GM23338 (cell line): ENCODE measurements around the gene FOXP2. TPM values are rescaled to one million over a fixed set of nuclear protein-coding genes. Genes with fewer than 3 reads are reported as not detected.

Experiments used
- ATAC-seq: fragments of 200-7000 bp; cut with Tn5 transposase; 3 replicates; pipeline ENCODE4 v1.9.1; 2020
- DNase-seq: peaks from one replicate; pipeline ENCODE4 v3.0.0-alpha.2; 2015; ENCODE audit warnings: low spot score
- H2AFZ ChIP-seq: fragments of 200-600 bp; sonication (generic); 2 replicates; pipeline ENCODE4 v1.8.0; 2016; ENCODE audit warnings: antibody characterized with exemption, mild to moderate bottlenecking, moderate library complexity
- H3F3A ChIP-seq: fragments of 200-600 bp; sonication (generic); replicated peaks from 2 replicates; pipeline ENCODE4 v1.8.0; 2017; ENCODE audit warnings: antibody characterized with exemption, mixed run types, low read depth
- H3K27ac ChIP-seq: fragments of 200-600 bp; sonication (generic); 2 replicates; pipeline ENCODE4 v1.6.1; 2016; ENCODE audit warnings: low read depth
- H3K27me3 ChIP-seq: fragments of 200-600 bp; sonication (generic); 2 replicates; pipeline ENCODE4 v1.8.0; 2016; ENCODE audit warnings: mild to moderate bottlenecking, mixed run types, moderate library complexity; ENCODE audit not compliant: insufficient read depth
- H3K36me3 ChIP-seq: fragments of 200-600 bp; sonication (generic); 2 replicates; pipeline ENCODE4 v1.8.0; 2016; ENCODE audit warnings: mild to moderate bottlenecking; ENCODE audit not compliant: insufficient read depth
- H3K4me1 ChIP-seq: fragments of 200-600 bp; sonication (generic); 2 replicates; pipeline ENCODE4 v1.8.0; 2016; ENCODE audit warnings: mild to moderate bottlenecking, moderate library complexity; ENCODE audit not compliant: insufficient read depth
- H3K4me2 ChIP-seq: fragments of 200-600 bp; sonication (generic); 2 replicates; pipeline ENCODE4 v1.7.1; 2017; ENCODE audit warnings: mixed run types
- H3K4me3 ChIP-seq: fragments of 200-600 bp; sonication (generic); 2 replicates; pipeline ENCODE4 v1.6.1; 2016; ENCODE audit warnings: mixed run types
- H3K79me2 ChIP-seq: fragments of 200-600 bp; sonication (generic); replicated peaks from 2 replicates; pipeline ENCODE4 v1.8.0; 2017; ENCODE audit warnings: mild to moderate bottlenecking; ENCODE audit not compliant: insufficient read depth
- H3K9me2 ChIP-seq: fragments of 200-600 bp; sonication (generic); 2 replicates; pipeline ENCODE4 v1.8.0; 2017; ENCODE audit not compliant: insufficient read depth
- H4K20me1 ChIP-seq: fragments of 200-600 bp; sonication (generic); replicated peaks from 2 replicates; pipeline ENCODE4 v1.8.0; 2017; ENCODE audit warnings: mild to moderate bottlenecking; ENCODE audit not compliant: insufficient read depth
- H3K27ac Mint-ChIP-seq: 2 replicates; pipeline ENCODE4 v1.8.0; 2020; ENCODE audit warnings: inconsistent platforms, mild to moderate bottlenecking, moderate library complexity, mixed read lengths
- H3K27me3 Mint-ChIP-seq: 3 replicates; pipeline ENCODE4 v1.8.0; 2022; ENCODE audit warnings: low read depth, mild to moderate bottlenecking, moderate library complexity, mixed read lengths, inconsistent platforms; ENCODE audit not compliant: insufficient read depth, poor library complexity
- H3K36me3 Mint-ChIP-seq: 3 replicates; pipeline ENCODE4 v1.8.0; 2021; ENCODE audit warnings: low read depth, mild to moderate bottlenecking, inconsistent platforms, moderate library complexity, mixed read lengths
- H3K4me1 Mint-ChIP-seq: 3 replicates; pipeline ENCODE4 v1.8.0; 2020; ENCODE audit warnings: mild to moderate bottlenecking, inconsistent platforms, mixed read lengths
- H3K4me3 Mint-ChIP-seq: 3 replicates; pipeline ENCODE4 v1.8.0; 2021; ENCODE audit warnings: moderate library complexity, mild to moderate bottlenecking, inconsistent platforms, mixed read lengths
- H3K9me3 Mint-ChIP-seq: 3 replicates; pipeline ENCODE4 v1.8.0; 2020; ENCODE audit warnings: moderate library complexity, mild to moderate bottlenecking, inconsistent platforms, mixed read lengths
- NANOG ChIP-seq: IDR thresholded peaks from 2 replicates; pipeline ENCODE4 v1.6.1; 2016; ENCODE audit warnings: antibody characterized with exemption, borderline replicate concordance
- REST ChIP-seq: IDR thresholded peaks from one replicate; pipeline ENCODE4 v1.6.1; 2018; ENCODE audit warnings: antibody characterized with exemption; ENCODE audit not compliant: unreplicated experiment
- polyA plus RNA-seq: library from polyadenylated mRNA; unstranded; fragments of >200 nt; fragmentation: Nextera tagmentation; extraction: Ambion mirVana; gene quantifications from 2 replicates; pipeline ENCODE4 v1.2.1, GENCODE V29; 2016
- total RNA-seq: library from RNA; depleted of rRNA; stranded (reverse); fragments of >200 nt; shearing (Covaris generic); gene quantifications from 2 replicates; pipeline ENCODE4 v1.2.3, GENCODE V29; 2014
- TF ChIP-seq, protein P1 (sequence below), 2 experiments: fragments of 200-600 bp in 1 of 2; sonication (generic) in 1 of 2; conservative IDR thresholded peaks; 2 replicates each; pipeline versions ENCODE4 v1.5.1 to v1.6.1; 2016 to 2017; ENCODE audit warnings: antibody characterized with exemption in 2 of 2, low read depth in 2 of 2, mild to moderate bottlenecking in 2 of 2, moderate library complexity in 1 of 2

Gene FOXP2
- total and polyA plus RNA-seq, 2 experiments from 2014 or later = 0.03 to 0.24 TPM

GRCh38 chr7:114589436-114589835 is 174.8 kb downstream of the FOXP2 start (continued):
- no peak for TF ChIP-seq REST

GRCh38 chr7:114590298-114590697 is 175.7 kb downstream of the FOXP2 start:
- peak; percentile 91 for ATAC-seq
- no peaks in the 10 kb centered on the region for H3K9me3 Mint-ChIP-seq
- no peak for TF ChIP-seq REST
- TF ChIP-seq, protein P1, sequence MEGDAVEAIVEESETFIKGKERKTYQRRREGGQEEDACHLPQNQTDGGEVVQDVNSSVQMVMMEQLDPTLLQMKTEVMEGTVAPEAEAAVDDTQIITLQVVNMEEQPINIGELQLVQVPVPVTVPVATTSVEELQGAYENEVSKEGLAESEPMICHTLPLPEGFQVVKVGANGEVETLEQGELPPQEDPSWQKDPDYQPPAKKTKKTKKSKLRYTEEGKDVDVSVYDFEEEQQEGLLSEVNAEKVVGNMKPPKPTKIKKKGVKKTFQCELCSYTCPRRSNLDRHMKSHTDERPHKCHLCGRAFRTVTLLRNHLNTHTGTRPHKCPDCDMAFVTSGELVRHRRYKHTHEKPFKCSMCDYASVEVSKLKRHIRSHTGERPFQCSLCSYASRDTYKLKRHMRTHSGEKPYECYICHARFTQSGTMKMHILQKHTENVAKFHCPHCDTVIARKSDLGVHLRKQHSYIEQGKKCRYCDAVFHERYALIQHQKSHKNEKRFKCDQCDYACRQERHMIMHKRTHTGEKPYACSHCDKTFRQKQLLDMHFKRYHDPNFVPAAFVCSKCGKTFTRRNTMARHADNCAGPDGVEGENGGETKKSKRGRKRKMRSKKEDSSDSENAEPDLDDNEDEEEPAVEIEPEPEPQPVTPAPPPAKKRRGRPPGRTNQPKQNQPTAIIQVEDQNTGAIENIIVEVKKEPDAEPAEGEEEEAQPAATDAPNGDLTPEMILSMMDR (conservative IDR thresholded peaks at IDR 0.05; ENCODE audit: low read depth in 2 of 2) = no peak

GRCh38 chr7:114598946-114599345 is 184.3 kb downstream of the FOXP2 start:
- Histone ChIP-seq H3K4me3 (no peak overlapping the region), H3K9me2 (no peaks in the 10 kb centered on the region), H3K4me2 (no peak overlapping the region), H3K27ac (no peak overlapping the region), H3F3A (no peaks in the 10 kb centered on the region), H3K36me3 (no peaks in the 10 kb centered on the region), H3K27me3 (no peaks in the 10 kb centered on the region), H2AFZ (no peak overlapping the region), H4K20me1 (no peaks in the 10 kb centered on the region), H3K4me1 (no peaks in the 10 kb centered on the region), H3K79me2 (no peaks in the 10 kb centered on the region)
- no peak for DNase-seq
- Mint-ChIP-seq H3K4me3 (no peak overlapping the region), H3K4me1 (no peaks in the 10 kb centered on the region), H3K9me3 (no peaks in the 10 kb centered on the region), H3K36me3 (no peaks in the 10 kb centered on the region), H3K27me3 (no peaks in the 10 kb centered on the region), H3K27ac (no peak overlapping the region)
- no peak for TF ChIP-seq NANOG
- TF ChIP-seq, protein P1 (conservative IDR thresholded peaks at IDR 0.05; ENCODE audit: low read depth in 2 of 2) = no peak
- no peak for ATAC-seq

More at GRCh38 chr7:114590298-114590697, 175.7 kb downstream of the FOXP2 start:
- H3K4me1 ChIP-seq = no peaks in the 10 kb centered on the region
- H3K27me3 Mint-ChIP-seq = peaks cover 2% of the 10 kb centered on the region
- peak; percentile 28 for DNase-seq
- H3K27ac ChIP-seq = no peak overlapping the region
- H3K27me3 ChIP-seq = no peaks in the 10 kb centered on the region
- peaks cover 2% of the 10 kb centered on the region; the same call in 1 of the 3 replicates for H3K4me1 Mint-ChIP-seq
- no peaks in the 10 kb centered on the region for H4K20me1 ChIP-seq
- no peaks in the 10 kb centered on the region for H3F3A ChIP-seq
- H3K27ac Mint-ChIP-seq = no peak overlapping the region
- no peaks in the 10 kb centered on the region for H3K79me2 ChIP-seq
- H2AFZ ChIP-seq = no peak overlapping the region
- H3K4me3 Mint-ChIP-seq = no peak overlapping the region
- H3K36me3 ChIP-seq = no peaks in the 10 kb centered on the region
- no peak overlapping the region for H3K4me3 ChIP-seq
- no peaks in the 10 kb centered on the region for H3K36me3 Mint-ChIP-seq
- no peak overlapping the region for H3K4me2 ChIP-seq
- no peaks in the 10 kb centered on the region for H3K9me2 ChIP-seq
